Smooth muscle cell of the pulmonary artery (primary cell): ENCODE data around the gene MARCHF6. TPM values are rescaled to one million over a fixed set of nuclear protein-coding genes. Genes with fewer than 3 reads are reported as not detected.

ENCODE experiments used
- total RNA-seq: library from RNA; depleted of rRNA; stranded (reverse); fragments of >200 nt; gene quantifications from 2 replicates; pipeline ENCODE4 v1.2.3, GENCODE V29; 2014

MARCHF6 gene, protein sequence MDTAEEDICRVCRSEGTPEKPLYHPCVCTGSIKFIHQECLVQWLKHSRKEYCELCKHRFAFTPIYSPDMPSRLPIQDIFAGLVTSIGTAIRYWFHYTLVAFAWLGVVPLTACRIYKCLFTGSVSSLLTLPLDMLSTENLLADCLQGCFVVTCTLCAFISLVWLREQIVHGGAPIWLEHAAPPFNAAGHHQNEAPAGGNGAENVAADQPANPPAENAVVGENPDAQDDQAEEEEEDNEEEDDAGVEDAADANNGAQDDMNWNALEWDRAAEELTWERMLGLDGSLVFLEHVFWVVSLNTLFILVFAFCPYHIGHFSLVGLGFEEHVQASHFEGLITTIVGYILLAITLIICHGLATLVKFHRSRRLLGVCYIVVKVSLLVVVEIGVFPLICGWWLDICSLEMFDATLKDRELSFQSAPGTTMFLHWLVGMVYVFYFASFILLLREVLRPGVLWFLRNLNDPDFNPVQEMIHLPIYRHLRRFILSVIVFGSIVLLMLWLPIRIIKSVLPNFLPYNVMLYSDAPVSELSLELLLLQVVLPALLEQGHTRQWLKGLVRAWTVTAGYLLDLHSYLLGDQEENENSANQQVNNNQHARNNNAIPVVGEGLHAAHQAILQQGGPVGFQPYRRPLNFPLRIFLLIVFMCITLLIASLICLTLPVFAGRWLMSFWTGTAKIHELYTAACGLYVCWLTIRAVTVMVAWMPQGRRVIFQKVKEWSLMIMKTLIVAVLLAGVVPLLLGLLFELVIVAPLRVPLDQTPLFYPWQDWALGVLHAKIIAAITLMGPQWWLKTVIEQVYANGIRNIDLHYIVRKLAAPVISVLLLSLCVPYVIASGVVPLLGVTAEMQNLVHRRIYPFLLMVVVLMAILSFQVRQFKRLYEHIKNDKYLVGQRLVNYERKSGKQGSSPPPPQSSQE
- total RNA-seq, result 119 and 130 TPM in 2 replicates

DNA sequence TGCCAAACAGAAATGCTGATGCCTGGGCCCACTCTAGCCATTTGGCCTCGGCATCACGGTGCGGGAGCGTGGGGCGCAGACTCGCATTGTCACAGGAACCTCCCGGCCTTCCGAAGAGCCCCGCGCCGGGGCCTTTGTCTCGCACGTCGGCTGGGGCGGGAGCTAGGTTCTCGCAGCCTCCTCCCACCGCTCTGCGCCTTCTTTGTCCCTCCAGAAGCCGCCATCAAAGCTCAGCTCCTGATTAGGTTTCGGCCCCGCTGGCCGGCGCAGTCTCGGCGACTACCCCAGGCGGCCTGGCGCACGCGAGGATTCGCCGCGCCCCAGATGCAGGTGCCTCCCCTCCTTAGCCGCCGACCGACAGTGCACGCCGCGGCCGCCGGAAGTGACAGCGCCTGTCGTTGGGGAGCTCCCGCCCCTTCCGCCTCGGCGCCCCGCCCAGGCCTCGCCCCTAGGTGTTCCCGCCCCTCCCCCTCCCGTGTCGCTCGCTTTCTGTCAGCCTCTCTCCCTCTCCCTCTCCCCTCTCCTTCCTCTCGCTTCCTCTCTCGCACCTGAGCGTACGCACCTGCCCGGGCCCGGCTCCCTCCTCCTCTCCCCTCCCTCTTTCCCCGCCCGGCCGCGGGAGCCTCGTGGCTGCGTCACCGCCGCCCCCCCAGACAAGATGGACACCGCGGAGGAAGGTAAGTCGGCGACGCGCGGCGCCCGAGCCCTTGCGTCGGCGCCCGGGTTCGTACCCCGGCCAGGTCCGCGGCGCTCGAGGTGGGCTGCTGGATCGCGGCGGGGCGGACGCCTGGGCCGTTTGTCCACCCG, at the start of gene MARCHF6:
MARCHF6 (plus strand) TSS at position 455 of the 807 bp plus-strand sequence; CDS start at position 659, 204 bp downstream.

DNA sequence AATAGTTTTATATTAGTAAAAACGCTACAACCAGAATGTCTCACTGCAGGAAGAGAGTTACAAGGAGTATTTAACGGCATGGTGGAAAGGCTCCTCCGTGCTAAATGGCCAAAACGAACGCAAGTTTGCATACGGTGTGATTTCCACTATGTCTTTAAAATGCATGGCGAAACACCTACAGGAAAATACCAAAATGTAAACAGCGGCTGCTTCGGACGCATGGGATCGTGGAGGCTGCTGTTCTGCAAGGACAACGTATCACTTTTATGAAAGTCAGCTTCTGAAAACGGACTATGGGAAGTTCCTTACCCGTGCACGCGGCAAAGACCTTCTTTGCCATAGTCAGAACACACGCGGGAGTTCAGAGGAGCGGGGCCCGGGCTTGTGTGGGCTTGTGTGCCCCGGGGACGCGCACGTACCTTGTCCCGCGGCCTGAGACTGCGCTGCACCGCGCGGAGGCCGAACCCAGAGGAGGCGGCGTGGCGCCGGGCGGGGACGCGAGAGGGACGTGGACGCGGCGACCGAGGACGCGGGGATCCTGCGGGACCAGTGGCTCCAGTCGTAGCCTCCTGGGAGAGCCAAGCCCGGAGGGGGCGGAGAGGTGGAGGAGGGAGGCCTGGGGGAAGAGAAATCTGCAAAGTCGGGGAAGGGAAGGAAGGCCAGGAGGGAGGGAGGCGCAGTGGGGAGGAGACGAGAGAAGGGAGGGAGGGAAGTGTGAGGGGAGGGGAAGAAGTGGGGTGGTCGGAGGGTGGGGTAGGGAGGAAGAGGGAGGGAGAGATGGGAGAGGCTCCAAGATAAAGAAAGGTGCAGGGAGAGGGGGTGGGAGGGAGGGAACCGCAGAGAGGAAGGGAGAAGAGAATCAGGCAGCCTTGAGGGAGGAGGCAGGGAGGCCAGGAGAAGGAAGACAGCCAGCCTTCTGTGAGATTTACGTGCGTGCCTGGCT, 46.0 kb upstream of the MARCHF6 start, which contains the start of gene CMBL:
CMBL (minus strand) TSS at position 697 of the 943 bp plus-strand sequence. CDS start 17,140 bp downstream, outside the sequence.

Other genes starting within 250 kb of the MARCHF6 start
- 17.8 and 21.6 TPM in 2 replicates for gene ATPSCKMT, start 103.8 kb upstream of the MARCHF6 start, total RNA-seq
- 336 and 398 TPM in 2 replicates for gene CCT5, start 103.4 kb upstream of the MARCHF6 start, total RNA-seq
- gene CMBL, start 45.8 kb upstream of the MARCHF6 start, total RNA-seq, result 19.8 and 20.2 TPM in 2 replicates
- gene ROPN1L, start 88.2 kb downstream of the MARCHF6 start, total RNA-seq, result 0.33 and 0.36 TPM in 2 replicates
- 2.0 and 5.5 TPM in 2 replicates for gene ANKRD33B, start 210.4 kb downstream of the MARCHF6 start, total RNA-seq